HuH-7.5 (cell line): Measurements from ENCODE around the gene CACNA1A.

Experiments
- DNase-seq: peaks from one replicate; pipeline ENCODE4 v3.0.0; 2011; ENCODE audit warnings: low spot score

Gene CACNA1A

DNA sequence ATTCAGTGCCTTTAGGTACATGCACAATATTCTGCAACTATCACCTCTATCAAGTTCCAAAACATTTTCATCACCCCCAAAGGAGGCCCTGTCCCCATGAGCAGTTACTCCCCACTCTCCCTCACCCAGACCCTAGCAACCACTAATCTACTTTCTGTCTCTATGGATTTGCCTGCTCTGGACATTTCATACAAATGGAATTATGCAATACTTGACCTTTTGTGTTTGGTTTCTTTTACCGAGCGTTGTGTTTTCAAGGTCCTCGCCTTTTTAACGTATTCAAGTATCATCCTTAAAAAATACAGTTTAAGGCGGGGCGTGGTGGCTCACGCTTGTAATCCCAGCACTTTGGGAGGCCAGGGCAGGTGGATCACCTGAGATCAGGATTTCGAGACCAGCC, 196.4 kb downstream of the CACNA1A start:
- no peak for DNase-seq

DNA sequence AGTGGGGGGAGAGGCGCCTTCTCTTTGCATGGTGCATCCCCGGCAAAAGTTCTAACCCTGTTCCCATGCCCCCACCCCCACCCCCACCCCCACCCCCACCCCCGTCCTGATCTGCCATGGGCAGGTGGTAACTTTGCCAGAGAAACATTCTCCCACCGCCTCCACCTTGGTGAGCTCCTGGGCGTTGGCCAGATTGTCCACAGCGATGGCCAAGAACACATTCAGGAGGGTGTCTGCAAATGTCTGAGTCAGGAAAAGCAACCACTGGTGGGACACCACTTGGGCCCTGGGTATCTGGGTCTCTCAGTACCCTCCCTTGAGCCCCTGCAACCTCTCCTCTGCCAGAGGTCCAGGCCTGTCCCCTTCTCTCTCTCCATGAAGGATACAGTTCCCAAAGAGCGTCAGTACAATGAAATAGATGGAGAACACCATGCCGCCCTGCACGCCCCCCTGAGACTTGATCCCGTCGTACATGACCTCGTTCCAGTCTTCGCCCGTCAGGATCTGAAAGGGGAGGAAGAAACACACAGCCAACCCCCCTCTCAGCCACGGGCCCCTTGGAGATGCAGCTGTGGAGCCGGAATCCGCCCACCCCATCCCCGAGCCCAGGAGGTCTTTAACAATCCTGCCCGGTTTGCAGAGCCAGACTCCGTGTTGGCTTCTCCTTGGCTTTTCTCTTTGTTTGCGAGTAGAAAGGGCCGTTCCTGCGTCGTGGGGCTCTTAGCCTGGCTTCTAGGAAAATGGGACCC, 202.7 kb downstream of the CACNA1A start:
- DNase-seq: no peak

DNA sequence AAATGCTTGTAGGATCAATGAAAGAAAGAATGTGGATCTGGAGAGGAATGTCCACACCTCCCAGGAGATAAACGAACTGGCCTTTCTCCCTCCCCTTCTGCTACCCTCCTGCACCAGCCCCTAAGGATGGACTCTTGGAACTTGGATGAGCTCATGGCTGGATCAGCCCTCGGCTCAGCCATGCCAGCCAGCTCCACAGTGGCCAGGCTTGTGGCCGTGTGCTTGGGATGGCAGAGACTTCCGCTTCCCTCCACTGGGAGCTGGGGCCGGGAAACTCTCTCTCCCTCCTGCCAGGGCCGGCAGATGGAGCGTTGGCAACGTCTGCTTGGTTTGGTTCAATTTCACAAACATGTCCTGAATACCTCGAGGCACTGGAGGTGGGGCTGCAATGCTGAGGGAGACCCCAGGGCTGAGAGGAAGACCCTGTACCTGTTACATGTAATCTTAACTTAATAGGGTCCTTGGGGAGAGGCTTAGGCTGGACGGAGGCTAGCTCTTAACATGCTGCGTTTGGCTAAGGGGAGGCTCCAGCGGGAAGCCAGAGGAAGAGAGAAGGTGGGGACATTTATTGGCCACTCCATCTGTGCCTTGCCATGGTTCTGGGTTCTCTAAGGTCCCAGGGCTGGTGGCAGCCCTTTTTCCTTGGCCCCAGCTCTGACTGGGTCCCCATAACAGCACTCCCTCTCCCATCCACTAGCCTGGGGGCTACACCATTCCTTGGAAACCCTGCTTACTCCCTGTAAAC, 203.6 kb downstream of the CACNA1A start:
- DNase-seq: no peak

DNA sequence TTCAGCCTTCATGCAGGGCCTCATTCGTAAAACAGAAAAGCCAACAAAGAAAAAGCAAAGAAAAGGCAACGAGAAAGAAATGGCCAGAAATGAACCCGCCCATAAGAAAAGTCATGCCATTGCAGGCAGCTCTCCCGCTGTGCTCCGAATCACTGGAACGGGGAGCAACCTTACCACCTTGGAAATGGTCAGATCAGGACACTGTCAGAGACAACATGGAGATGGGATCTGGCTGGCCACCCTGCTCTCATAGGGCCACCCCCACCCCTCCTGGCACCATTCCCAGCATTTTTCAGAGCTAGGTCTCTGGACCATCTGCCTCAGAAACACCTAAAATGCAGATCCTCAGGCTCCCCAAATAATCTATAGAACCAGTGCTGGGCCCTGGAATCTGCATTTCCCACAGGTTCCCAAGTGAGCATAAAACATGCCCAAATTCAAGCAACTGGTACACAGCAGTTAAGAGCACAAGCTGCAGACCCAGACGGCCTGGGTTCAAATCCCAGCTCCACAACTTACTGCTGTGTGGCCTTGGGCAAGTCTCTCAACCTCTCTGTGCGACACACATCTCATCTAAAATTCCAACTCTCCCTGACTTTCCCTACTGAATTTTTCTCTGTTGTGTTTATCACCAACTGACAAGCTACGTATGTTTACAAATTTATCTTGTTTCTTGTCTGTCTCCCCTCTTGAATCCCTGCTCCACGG, 204.5 kb downstream of the CACNA1A start:
- no peak for DNase-seq

DNA sequence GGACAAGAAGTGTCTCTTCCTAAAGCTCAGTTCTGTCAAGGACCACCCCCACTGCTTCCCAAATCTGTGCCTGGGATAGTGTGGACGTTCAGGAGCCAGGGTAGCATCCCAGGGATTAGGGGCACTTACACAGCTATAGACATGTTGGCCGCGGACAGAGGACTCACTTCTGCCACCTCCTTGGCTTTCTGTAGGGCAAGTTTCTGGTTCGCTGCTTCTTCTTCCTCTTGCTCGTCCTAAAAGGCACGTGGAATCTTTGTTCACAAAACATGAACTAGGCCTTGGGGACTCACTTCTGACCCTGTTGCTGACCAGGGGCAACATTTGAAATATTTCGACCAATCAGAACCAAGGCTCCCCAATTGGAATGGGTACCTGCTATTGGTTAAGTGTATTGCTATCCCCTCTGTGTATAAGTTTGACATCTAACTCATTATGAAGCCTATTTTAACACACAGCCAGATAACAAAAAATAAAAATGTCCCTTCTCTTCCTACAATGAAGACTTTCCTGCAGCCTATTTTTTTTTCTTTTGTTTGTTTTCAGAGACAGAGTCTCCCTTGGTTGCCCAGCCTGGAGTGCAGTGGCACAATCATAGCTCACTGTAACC, 205.8 kb downstream of the CACNA1A start:
- no peak for DNase-seq

DNA sequence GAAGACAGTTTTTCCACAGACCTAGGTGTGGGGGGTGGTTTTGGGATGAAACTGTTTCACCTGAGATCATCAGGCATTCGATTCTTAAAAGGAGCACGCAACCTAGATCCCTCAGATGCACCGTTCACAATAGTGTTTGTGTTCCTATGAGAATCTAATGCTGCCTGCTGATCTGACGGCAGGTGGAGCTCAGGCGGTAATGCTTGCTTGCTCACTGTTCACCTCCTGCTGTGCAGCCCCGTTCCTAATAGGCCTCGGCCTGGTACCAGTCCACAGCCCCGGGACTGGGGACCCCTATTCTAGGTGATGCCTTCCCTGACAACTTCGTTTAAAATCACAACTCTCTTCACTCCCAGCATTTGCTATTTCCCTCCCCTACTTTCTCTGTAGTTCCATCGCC, 206.4 kb downstream of the CACNA1A start:
- no peak for DNase-seq

DNA sequence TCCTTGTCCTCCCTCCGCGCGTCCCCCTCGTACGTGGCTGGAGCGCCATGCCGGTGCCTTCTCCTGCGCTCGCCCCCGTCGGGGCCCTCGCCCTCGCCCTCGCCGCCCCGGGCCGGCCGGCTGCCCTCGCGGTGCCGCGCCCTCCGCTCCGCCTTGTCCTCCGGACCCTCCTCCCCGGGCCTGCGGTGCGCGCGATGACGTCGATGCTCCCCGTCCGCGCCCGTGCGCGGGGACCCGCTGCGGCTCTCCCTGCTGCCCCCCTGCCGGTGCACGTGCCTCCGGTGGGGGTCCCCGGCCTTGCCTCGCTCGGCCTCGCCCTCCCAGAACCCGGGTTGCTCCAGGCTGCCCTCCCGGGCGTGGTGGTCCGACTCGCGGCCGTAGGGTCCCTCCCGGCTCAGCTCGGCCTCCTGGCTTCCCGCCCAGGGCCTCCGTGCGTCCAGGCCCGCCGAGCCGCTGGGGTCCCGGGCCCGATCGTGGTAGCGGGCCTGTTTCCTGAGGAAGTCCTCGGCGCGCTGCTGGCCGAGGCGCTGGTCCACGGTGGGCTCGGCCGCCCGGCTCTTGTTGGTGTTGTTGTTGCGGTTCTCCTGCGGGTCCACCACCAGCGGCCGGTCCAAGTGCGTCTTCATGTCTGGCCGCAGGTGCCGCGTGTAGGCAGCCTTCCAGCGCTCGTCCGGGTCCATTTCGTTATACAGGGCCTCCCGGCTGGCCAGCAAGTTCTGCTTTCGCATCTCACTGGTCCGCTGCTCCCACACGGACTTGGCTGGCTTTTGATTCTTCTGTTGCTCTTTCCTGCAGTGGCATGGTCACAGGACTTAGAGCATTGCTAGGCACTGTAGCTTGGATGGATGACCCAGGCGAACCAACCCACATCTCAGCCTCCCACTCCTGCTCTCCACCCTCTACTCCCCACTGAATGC, 207.5 kb downstream of the CACNA1A start:
- DNase-seq: no peak

DNA sequence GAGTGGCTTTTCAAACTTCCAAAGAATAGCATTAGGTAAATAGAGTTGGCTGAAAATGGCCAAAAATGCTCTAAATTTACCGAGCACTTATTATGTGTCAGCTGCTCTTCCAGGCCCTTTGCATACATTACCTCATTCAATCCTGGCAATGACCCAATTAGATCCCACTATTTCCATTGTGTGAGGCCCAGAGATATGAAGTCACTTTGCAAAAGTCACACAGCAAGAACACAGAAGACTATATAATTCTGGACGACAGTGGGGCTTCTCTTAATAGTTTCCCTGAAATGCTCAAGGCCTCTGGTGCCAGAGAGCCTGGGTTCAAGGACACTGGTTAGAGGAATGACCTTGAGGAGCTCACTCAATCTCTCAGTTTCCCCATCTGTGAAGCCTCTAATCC, 209.3 kb downstream of the CACNA1A start:
- DNase-seq: no peak

DNA sequence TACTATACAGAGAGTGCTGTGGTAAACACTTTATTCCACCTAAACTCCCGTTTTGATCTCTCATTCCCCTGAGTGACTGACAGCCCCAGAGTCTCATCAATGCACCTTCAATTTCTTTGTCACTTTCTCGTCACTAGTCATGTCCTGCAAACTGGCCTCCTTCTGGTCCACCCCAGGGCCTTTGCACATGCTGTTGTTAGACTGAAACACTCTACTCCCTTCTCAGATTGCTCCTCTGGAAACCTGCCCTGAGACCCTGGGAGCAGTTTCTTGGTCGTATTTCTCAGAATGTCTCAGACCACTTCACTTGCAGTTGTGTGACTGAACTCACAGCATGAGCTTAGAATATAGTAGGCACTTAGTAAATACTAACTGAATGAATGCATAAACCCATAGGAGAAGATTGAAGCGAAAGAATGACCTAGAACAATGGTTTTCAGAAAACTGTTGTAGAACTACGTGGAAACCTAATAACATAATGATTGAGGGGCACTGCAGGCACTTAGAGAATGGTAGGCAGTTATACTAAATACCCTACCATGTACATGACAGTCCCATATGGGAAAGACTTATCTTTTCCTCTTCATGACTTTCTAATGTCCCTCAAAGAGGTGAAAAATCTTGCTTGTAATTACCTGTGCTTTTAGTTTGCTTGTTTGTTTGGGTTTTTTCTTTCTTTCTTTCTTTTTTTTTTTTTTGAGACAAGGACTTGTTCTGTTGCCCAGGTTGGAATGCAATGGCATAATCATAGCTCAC, 211.3 kb downstream of the CACNA1A start:
- no peak for DNase-seq

DNA sequence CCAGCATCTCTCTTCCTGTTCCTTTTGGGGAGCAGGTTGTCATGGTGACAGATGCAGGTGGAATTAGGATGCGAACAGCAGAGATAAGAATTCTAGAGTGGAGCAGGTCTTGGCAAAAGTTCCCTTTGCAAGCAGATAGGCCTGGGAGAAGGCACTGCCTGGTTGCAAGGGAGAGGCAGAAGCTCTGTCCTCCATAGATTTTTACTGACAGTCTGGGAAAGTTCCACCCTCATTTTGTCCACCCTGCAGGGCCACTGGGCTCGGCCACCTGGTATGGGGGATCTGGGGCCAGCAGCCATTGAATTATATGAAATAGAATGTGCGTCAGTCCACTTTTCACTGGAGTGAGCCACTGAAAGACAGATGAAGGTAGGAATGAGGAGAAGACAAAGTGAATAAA, 214.4 kb downstream of the CACNA1A start:
- no peak for DNase-seq

DNA sequence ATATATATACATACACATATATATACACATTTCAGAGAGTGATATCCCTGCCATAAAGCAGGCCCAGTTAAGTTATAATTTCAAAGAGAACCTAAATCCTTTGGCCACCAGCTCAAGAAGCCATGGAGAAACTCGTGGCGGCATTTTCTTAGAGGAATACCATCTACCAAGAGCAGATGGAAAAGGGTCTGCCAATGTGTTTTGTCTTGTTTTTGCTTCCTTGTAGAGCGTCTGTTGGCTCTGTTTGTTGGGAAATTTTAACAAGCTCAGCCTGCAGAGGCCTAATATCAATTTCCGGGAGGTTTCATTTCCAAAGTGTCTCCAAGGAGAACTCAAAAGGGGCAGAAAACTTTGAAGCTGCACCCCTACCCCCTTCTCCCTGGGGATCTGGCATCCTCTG, 215.5 kb downstream of the CACNA1A start:
- no peak for DNase-seq

DNA sequence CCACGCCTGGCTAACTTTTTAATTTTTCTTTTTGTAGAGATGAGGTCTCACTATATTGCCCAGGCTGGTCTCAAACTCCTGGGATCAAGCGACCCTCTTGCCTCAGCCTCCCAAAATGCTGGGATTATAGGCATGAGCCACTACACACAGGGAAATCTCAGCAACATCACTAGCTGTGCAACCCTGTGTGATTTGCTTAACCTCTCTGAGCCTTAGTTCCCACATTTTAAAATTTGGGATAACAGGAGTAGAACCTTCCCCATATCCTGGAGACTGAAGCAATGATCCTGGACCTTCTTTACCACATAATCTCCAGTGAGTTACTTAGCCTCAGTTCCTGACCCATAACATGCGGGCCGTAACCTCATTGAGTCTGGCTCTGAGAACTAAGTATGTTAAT, 217.0 kb downstream of the CACNA1A start:
- DNase-seq: no peak

DNA sequence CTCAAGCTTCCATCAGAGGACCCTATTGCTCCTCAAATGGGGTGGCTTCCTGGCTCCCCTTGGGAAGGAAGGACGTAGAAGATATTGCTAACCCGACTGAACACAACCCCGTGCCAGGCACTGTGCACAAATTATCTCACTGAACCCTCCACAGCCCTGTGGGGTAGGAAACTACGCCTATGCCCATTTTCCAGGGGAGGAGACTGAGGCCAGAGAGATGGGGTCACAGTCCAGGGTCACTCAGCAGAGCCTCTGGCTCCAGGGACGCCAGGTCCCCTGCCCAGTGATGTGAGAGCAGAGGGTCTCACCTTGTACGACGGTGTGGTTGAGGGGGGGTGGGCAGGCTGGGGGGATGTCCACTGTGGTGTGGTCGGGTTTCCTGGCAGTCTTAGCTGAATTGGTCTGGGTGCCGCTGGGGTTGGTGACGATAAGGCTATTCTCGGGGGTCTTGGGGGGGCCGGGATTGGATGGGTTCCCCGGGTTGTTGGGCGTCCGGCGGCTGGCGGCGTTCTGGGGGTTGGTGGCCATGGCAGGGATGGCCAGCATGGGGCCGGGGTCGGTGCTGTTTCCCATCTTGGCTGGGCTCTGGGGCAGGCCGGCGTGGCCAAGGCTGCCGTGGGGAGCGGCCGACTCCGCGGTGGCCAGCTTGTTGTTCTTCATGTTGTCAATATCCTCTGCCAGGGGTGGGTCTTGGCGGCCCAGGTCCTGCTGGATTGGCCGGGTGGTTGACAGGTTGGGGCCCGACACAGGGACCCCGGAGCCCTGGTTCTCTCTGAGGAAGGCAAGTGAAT, 219.9 kb downstream of the CACNA1A start:
- DNase-seq: no peak

DNA sequence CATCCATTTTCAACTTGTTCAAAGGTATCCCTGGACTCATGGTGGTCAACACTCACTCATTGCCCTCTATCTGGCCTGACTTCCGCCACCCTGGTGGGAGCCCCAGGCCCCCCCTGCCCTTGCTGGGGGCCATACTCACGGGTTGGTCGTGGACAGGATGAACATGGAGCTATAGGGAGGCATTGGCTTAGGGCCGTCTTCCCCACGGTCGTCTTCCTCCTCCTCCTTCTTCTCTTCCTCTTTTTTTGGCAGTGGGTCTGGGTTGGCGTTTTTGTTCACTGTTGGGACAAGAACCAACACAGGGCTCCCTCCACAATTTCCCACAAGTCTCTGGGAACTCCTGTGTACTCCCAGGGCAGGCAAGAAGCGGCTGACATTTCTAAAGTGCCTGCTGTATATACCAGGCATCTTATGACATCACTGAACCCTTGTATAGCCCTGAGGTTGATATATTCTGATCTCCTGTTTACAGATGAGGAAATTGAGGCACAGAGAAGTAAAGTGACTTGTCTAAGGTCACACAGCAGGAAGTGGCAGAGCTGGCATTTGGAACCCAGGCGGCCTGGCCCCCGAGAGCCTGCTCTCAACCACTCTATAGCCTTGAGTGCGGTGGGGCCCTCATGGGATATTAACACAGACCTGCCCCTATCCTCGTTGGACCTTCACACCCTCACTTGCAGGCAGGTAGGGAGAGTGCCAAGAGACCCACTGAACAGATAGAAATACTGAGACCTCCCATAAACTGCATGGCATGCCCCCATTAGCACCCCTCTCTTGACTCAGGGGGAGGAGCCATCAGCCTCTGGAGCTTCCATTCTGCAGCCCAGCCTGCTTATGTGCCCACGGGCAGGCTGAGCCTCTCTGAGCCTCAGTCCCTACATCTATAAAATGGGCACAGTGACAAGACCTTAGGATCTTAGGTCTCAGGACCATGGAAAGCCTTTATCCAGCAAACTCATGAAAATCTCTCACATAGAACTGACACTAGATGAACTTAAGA, 221.1 kb downstream of the CACNA1A start:
- DNase-seq: no peak

DNA sequence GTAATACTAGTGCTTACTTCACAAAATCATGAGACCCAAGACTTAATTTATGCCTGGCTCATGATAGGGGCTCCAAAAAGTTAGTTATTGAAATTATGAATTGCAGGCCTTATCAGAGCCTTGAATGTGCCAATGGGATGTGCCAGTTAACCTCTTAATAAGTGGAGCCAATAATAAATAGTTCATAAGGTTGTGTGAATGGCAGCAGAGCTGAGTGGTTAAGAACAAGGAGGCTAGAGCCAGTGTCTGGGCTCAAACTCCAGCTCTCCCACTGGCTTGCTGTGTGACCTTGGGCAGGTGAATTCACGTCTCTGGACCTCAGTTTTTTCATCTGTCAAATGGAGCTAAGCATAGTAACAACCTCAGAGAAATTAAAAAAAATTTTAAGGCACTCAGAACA, 222.4 kb downstream of the CACNA1A start:
- no peak for DNase-seq

DNA sequence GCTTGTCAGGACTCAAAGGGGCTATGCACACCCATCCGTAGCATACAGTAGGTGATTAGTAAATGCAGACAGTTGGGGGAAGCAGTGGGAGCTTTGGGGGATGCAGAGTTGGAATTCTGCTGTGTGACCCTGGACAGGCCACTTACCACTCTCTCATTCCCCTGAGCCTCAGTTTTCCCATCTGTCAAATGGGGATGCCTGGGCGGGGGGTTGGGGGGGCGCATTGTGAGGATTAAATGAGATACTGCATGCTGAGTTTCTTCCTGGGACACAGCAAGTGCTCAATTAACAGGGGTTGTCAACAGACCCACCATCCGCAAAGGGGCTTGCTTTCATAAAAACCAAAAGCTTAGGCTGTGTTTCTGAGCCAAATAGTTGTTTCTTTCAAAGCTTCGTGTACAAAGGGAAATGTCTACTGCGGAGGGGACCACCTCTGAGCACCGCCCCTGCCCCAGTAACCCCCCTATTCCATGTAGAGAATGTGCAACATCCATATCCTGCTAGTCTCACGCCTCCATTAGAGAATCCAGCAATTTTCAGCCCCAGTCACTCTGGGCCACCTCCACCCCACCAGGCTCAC, 223.7 kb downstream of the CACNA1A start:
- DNase-seq: no peak

DNA sequence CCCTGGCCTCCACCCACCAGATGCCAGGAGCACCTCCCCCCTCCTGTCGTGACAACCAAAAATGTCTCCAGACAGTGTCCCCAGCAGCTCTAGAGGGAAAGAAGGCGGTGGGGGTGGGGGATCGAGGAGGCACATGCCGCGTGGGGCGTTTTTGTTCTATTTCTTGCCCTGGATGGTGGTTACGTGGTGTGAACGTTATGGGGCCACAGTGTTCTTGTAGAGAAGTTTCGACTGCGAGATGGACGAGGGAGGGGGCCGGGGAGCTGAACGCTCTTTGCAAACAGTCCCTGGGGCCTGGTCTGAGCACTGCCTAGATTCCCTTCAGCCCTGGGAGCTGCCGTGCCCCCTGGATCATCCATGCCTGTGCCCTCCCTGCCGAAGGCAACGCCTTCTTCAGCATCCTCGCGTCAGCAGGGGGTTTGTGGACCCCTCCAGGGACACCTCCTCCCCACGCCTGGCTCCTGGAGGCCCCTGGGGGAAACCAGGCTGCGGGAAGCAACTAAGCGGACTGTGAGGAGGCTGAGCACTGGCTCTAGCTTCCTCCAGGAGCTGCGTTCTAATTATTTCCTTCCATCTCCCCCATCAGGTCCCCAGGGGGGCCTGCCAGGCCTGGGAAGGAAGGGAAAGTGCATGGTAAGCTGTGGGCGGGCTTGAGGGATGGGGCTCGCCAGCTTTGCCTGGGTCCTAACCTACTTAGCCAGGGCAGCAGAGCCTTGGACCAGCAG, 224.6 kb downstream of the CACNA1A start:
- DNase-seq: no peak
